Breast epithelium (tissue), 3 donors: ENCODE measurements around the gene HMGXB4.

ENCODE experiments used
- POLR2A ChIP-seq: fragments of 450-650 bp; IDR thresholded peaks from one replicate; pipeline ENCODE4 v1.6.1; 2016; ENCODE audit warnings: antibody characterized with exemption, mild to moderate bottlenecking, moderate library complexity
- POLR2AphosphoS5 ChIP-seq, 3 donors: sonication (generic); formaldehyde crosslinking; IDR thresholded peaks; one replicate each; pipeline ENCODE4 v1.6.1; 2017; ENCODE audit warnings: antibody characterized with exemption in 3 of 3

DNA sequence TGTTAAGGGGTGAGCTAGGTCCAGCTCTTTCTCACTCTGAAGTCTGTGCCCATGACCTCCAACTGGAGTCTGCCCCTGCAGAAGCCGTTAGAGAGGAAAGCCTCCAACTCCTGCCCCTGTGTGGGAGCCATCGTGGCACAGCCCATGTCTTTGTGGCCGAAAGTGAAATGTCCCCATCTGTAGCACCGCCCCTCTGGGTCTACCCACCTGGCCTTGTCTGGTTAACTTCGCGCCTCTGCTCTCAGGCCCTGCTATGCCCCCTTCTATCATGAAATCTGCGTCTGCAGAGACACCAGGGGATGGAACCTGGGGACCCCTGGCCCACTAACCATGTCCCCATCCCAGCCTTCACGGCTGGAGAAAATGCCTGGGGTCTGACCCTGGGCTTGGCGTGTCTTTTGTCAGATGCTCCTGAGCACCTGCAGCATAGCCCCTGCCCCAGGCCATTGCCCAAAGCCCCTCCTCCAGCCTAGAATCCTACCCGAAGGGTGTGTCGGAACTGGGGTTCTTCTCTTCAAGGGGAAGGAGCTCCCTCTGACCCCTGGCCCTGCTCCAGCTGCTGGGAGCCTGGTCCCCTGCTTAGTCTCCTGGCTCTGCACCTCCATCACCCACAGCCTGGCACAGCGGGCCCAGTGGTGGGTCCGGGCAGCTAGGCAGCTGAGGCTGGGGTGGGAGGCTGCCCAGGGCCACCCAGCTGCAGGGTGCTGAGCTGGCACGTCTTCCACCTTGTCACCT is 87.8 kb downstream of the HMGXB4 start:
- TF ChIP-seq POLR2AphosphoS5 (IDR thresholded peaks at IDR 0.05) (no peak), POLR2A (no peak)
